GM12872 (cell line): ENCODE data around the gene MAGEA1.

Source experiments
- CTCF ChIP-seq: IDR thresholded peaks from 3 replicates; pipeline ENCODE4 v1.5.1; 2011; ENCODE audit warnings: low read depth, mild to moderate bottlenecking, low read length, moderate library complexity; ENCODE audit not compliant: insufficient read depth

MAGEA1 gene

GRCh38 chrX:153179131-153179530 is at the start of gene MAGEA1:
Gene MAGEA1, plus strand, starts transcription at chrX:153179284. Its CDS starts 3,106 bp downstream, at chrX:153182390.
- TF ChIP-seq CTCF = no peak

- TF ChIP-seq CTCF = no peak
Measured at GRCh38 chrX:153153516-153153915, 25.6 kb upstream of the MAGEA1 start.

GRCh38 chrX:153157450-153157849 is 21.6 kb upstream of the MAGEA1 start:
- TF ChIP-seq CTCF = no peak

GRCh38 chrX:153158319-153158718 is 20.8 kb upstream of the MAGEA1 start:
- TF ChIP-seq CTCF = no peak

GRCh38 chrX:153161952-153162351 is 17.1 kb upstream of the MAGEA1 start:
- no peak for TF ChIP-seq CTCF

GRCh38 chrX:153164733-153165132 is 14.4 kb upstream of the MAGEA1 start:
- no peak for TF ChIP-seq CTCF

- no peak for TF ChIP-seq CTCF
Measured at GRCh38 chrX:153181822-153182221, 2.7 kb downstream of the MAGEA1 start.

GRCh38 chrX:153184787-153185186 is 5.7 kb downstream of the MAGEA1 start:
- TF ChIP-seq CTCF = no peak
